Measurements from ENCODE around the gene SBK1.

DNA sequence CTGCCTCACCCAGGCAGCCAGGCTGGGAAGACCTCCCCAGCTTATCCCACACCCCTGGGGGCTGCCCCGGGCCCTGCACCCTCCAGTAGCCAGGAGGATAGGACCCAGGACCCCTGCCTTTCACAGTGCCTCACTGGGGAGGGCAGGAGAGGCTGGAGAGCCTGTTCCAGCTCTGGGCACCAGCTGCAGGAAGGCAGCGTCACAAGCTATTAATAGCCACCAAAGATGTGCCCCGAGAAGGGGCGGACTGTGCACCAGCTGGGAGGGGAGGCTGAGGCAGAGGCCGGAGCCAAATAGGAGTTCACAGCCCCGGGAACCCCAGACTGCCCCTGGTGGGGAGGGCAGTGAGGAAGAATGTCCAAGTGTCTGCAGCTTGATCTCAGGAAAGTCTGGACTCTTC, 8.8 kb downstream of the SBK1 start:
- TF ChIP-seq, protein P1, sequence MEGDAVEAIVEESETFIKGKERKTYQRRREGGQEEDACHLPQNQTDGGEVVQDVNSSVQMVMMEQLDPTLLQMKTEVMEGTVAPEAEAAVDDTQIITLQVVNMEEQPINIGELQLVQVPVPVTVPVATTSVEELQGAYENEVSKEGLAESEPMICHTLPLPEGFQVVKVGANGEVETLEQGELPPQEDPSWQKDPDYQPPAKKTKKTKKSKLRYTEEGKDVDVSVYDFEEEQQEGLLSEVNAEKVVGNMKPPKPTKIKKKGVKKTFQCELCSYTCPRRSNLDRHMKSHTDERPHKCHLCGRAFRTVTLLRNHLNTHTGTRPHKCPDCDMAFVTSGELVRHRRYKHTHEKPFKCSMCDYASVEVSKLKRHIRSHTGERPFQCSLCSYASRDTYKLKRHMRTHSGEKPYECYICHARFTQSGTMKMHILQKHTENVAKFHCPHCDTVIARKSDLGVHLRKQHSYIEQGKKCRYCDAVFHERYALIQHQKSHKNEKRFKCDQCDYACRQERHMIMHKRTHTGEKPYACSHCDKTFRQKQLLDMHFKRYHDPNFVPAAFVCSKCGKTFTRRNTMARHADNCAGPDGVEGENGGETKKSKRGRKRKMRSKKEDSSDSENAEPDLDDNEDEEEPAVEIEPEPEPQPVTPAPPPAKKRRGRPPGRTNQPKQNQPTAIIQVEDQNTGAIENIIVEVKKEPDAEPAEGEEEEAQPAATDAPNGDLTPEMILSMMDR (IDR thresholded peaks at IDR 0.05 in 2 of 3, conservative IDR thresholded peaks at IDR 0.05 in 1 of 3; ENCODE audit: borderline replicate concordance in 1 of 3, insufficient read depth in 1 of 3, low read depth in 2 of 3, low read length in 2 of 3), result no peak
- TF ChIP-seq JUND (IDR thresholded peaks at IDR 0.05) (no peak), POLR2A (IDR thresholded peaks at IDR 0.05; ENCODE audit: borderline replicate concordance, extremely low read depth, insufficient read depth, insufficient read length) (no peak), EZH2phosphoT487 (IDR thresholded peaks at IDR 0.05; ENCODE audit: borderline replicate concordance) (no peak), EZH2 (IDR thresholded peaks at IDR 0.05) (no peak), POLR2AphosphoS5 (IDR thresholded peaks at IDR 0.05; ENCODE audit: low read depth, low read length) (no peak), RAD21 (IDR thresholded peaks at IDR 0.05; ENCODE audit: low read depth) (no peak), FOSL1 (IDR thresholded peaks at IDR 0.05; ENCODE audit: low read depth) (no peak), SRF (IDR thresholded peaks at IDR 0.05; ENCODE audit: low read depth) (no peak), ZNF274 (IDR thresholded peaks at IDR 0.05; ENCODE audit: low read depth, low read length) (no peak)
- TF ChIP-seq, protein P2, sequence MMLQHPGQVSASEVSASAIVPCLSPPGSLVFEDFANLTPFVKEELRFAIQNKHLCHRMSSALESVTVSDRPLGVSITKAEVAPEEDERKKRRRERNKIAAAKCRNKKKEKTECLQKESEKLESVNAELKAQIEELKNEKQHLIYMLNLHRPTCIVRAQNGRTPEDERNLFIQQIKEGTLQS (IDR thresholded peaks at IDR 0.05), result no peak
- TF ChIP-seq, protein P3, sequence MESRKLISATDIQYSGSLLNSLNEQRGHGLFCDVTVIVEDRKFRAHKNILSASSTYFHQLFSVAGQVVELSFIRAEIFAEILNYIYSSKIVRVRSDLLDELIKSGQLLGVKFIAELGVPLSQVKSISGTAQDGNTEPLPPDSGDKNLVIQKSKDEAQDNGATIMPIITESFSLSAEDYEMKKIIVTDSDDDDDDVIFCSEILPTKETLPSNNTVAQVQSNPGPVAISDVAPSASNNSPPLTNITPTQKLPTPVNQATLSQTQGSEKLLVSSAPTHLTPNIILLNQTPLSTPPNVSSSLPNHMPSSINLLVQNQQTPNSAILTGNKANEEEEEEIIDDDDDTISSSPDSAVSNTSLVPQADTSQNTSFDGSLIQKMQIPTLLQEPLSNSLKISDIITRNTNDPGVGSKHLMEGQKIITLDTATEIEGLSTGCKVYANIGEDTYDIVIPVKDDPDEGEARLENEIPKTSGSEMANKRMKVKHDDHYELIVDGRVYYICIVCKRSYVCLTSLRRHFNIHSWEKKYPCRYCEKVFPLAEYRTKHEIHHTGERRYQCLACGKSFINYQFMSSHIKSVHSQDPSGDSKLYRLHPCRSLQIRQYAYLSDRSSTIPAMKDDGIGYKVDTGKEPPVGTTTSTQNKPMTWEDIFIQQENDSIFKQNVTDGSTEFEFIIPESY (IDR thresholded peaks at IDR 0.05; ENCODE audit: extremely low read depth, insufficient replicate concordance, low read length), result no peak
- TF ChIP-seq, protein P4, sequence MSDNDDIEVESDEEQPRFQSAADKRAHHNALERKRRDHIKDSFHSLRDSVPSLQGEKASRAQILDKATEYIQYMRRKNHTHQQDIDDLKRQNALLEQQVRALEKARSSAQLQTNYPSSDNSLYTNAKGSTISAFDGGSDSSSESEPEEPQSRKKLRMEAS (IDR thresholded peaks at IDR 0.05), result no peak

All from HCT116 (cell line).